ENCODE measurements around the gene ARHGAP18. TPM values are rescaled to one million over a fixed set of nuclear protein-coding genes. Genes with fewer than 3 reads are reported as not detected.

ARHGAP18 gene
- total RNA-seq, 1 donor from 2014 or later = 7.9 TPM

- CTCF ChIA-PET = no interaction called here
- no peaks in the 10 kb centered on the region for H3K4me1 Mint-ChIP-seq
- H3K9me3 Mint-ChIP-seq = no peaks in the 10 kb centered on the region
- intact Hi-C loops (cut with micrococcal nuclease) = no loop called here
- no peaks in the 10 kb centered on the region for H3K27me3 Mint-ChIP-seq
- POLR2A ChIA-PET = no interaction called here
- H3K27ac Mint-ChIP-seq = no peak overlapping the region
- DNase-seq (no peak), ATAC-seq (ENCODE audit: low read depth) (no peak)
- TF ChIP-seq, protein P1, sequence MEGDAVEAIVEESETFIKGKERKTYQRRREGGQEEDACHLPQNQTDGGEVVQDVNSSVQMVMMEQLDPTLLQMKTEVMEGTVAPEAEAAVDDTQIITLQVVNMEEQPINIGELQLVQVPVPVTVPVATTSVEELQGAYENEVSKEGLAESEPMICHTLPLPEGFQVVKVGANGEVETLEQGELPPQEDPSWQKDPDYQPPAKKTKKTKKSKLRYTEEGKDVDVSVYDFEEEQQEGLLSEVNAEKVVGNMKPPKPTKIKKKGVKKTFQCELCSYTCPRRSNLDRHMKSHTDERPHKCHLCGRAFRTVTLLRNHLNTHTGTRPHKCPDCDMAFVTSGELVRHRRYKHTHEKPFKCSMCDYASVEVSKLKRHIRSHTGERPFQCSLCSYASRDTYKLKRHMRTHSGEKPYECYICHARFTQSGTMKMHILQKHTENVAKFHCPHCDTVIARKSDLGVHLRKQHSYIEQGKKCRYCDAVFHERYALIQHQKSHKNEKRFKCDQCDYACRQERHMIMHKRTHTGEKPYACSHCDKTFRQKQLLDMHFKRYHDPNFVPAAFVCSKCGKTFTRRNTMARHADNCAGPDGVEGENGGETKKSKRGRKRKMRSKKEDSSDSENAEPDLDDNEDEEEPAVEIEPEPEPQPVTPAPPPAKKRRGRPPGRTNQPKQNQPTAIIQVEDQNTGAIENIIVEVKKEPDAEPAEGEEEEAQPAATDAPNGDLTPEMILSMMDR (IDR thresholded peaks at IDR 0.05) = no peak
- no peak overlapping the region for H3K4me3 Mint-ChIP-seq
- peaks cover 16% of the 10 kb centered on the region for H3K36me3 Mint-ChIP-seq (ENCODE audit: low read depth)
Observed at GRCh38 chr6:129634411-129635230, 75.4 kb downstream of the ARHGAP18 start.

GRCh38 chr6:129633529-129633928 lies 76.4 kb downstream of the ARHGAP18 start:
- ChIA-PET POLR2A (no interaction called here), CTCF (no interaction called here)
- H3K9me3 Mint-ChIP-seq = no peaks in the 10 kb centered on the region
- no peaks in the 10 kb centered on the region for H3K4me1 Mint-ChIP-seq
- no peaks in the 10 kb centered on the region for H3K27me3 Mint-ChIP-seq
- no peak overlapping the region for H3K27ac Mint-ChIP-seq
- intact Hi-C loops (cut with micrococcal nuclease) = no loop called here
- TF ChIP-seq, protein P1 (IDR thresholded peaks at IDR 0.05) = no peak
- peaks cover 16% of the 10 kb centered on the region for H3K36me3 Mint-ChIP-seq (ENCODE audit: low read depth)
- no peak overlapping the region for H3K4me3 Mint-ChIP-seq
- DNase-seq (no peak), ATAC-seq (ENCODE audit: low read depth) (no peak)

GRCh38 chr6:129632172-129632613 lies 77.8 kb downstream of the ARHGAP18 start:
- ChIA-PET POLR2A (no interaction called here), CTCF (no interaction called here)

GRCh38 chr6:129631070-129631469 lies 78.9 kb downstream of the ARHGAP18 start:
- Mint-ChIP-seq H3K36me3 (ENCODE audit: low read depth) (peaks cover 6% of the 10 kb centered on the region), H3K9me3 (no peaks in the 10 kb centered on the region), H3K4me1 (no peaks in the 10 kb centered on the region), H3K27ac (no peak overlapping the region), H3K27me3 (no peaks in the 10 kb centered on the region), H3K4me3 (no peak overlapping the region)
- ChIA-PET CTCF (no interaction called here), POLR2A (no interaction called here)
- DNase-seq (no peak), ATAC-seq (ENCODE audit: low read depth) (no peak)
- intact Hi-C loops (cut with micrococcal nuclease) = no loop called here
- TF ChIP-seq, protein P1 (IDR thresholded peaks at IDR 0.05) = no peak

More at GRCh38 chr6:129632172-129632613, 77.8 kb downstream of the ARHGAP18 start:
- no peaks in the 10 kb centered on the region for H3K27me3 Mint-ChIP-seq
- H3K9me3 Mint-ChIP-seq = no peaks in the 10 kb centered on the region
- H3K27ac Mint-ChIP-seq = no peak overlapping the region
- intact Hi-C loops (cut with micrococcal nuclease) = no loop called here
- peaks cover 7% of the 10 kb centered on the region for H3K36me3 Mint-ChIP-seq (ENCODE audit: low read depth)
- TF ChIP-seq, protein P1 (IDR thresholded peaks at IDR 0.05) = no peak
- no peak for DNase-seq
- H3K4me1 Mint-ChIP-seq = no peaks in the 10 kb centered on the region
- no peak overlapping the region for H3K4me3 Mint-ChIP-seq
- no peak for ATAC-seq (ENCODE audit: low read depth)

- DNase-seq (no peak), ATAC-seq (ENCODE audit: low read depth) (no peak)
- Mint-ChIP-seq H3K36me3 (ENCODE audit: low read depth) (peaks cover 6% of the 10 kb centered on the region), H3K27ac (no peak overlapping the region), H3K27me3 (no peaks in the 10 kb centered on the region), H3K9me3 (no peaks in the 10 kb centered on the region), H3K4me3 (no peak overlapping the region), H3K4me1 (no peaks in the 10 kb centered on the region)
- TF ChIP-seq, protein P1 (IDR thresholded peaks at IDR 0.05) = no peak
- ChIA-PET CTCF (no interaction called here), POLR2A (no interaction called here)
- intact Hi-C loops (cut with micrococcal nuclease) = no loop called here
Observed at GRCh38 chr6:129630596-129630995, 79.4 kb downstream of the ARHGAP18 start.
